Suprapubic skin (tissue), 3 donors: Measurements from ENCODE around the gene ARL2.

Source experiments
- CTCF ChIP-seq, 2 donors: fragments of 200-600 bp in 1 of 2; fragments of 450-650 bp in 1 of 2; sonication (generic) in 1 of 2; IDR thresholded peaks; one replicate each; pipeline ENCODE4 v1.5.1; 2016 to 2019; ENCODE audit warnings: antibody characterized with exemption in 2 of 2, mild to moderate bottlenecking in 1 of 2, moderate library complexity in 1 of 2
- POLR2AphosphoS5 ChIP-seq, 3 donors: sonication (generic); formaldehyde crosslinking; IDR thresholded peaks; one replicate each; pipeline ENCODE4 v1.6.1; 2017; ENCODE audit warnings: antibody characterized with exemption in 3 of 3

GRCh38 chr11:65059523-65059922 is 45.6 kb downstream of the ARL2 start:
- TF ChIP-seq CTCF (IDR thresholded peaks at IDR 0.05) (no peak), POLR2AphosphoS5 (IDR thresholded peaks at IDR 0.05) (no peak)
